Peyer's patch (tissue), 4 donors: ENCODE results near the gene FAAH2.

Experiments
- CTCF ChIP-seq, 6 experiments: fragments of 450-650 bp in 4 of 6; fragments of 200-600 bp in 2 of 6; sonication (generic) in 1 of 6; IDR thresholded peaks; one replicate each; pipeline ENCODE4 v1.5.1; 2017 to 2019; ENCODE audit warnings: antibody characterized with exemption in 6 of 6, mild to moderate bottlenecking in 3 of 6, moderate library complexity in 1 of 6
- POLR2A ChIP-seq, 2 donors: fragments of 450-650 bp; IDR thresholded peaks; one replicate each; pipeline ENCODE4 v1.5.1; 2017; ENCODE audit warnings: antibody characterized with exemption in 2 of 2, mild to moderate bottlenecking in 2 of 2, moderate library complexity in 2 of 2

GRCh38 chrX:57422790-57423189 lies 136.3 kb downstream of the FAAH2 start:
- TF ChIP-seq CTCF (IDR thresholded peaks at IDR 0.05) (no peak), POLR2A (IDR thresholded peaks at IDR 0.05) (no peak)
